HEK293 (cell line): ENCODE data around the gene CAMK1G.

ENCODE experiments used
- CTCF ChIA-PET: fragments of 350-600 bp; formaldehyde crosslinking; extraction: SDS; loops from one replicate; lab custom pipeline; 2021; ENCODE audit warnings: antibody characterized with exemption; lab: Yijun Ruan, JAX
- POLR2A ChIA-PET: fragments of 300-600 bp; formaldehyde crosslinking; extraction: SDS; loops from one replicate; lab custom pipeline; 2020; ENCODE audit warnings: antibody characterized with exemption, inconsistent platforms; lab: Yijun Ruan, JAX
- H3K27ac ChIP-seq: fragments of 200-500 bp; sonication (Bioruptor generic); 2 replicates; pipeline ENCODE4 v1.5.1; 2014; ENCODE audit warnings: low read depth, low read length, control low read depth, inconsistent platforms; ENCODE audit errors: extremely low read depth
- H3K36me3 ChIP-seq, 2 experiments: fragments of 200-500 bp in 1 of 2; sonication (Bioruptor generic) in 1 of 2; 1 replicate in 1 of 2; 2 replicates in 1 of 2; pipeline ENCODE4 v1.5.1; 2014 to 2017; ENCODE audit warnings: inconsistent platforms in 2 of 2, low read length in 2 of 2; ENCODE audit not compliant: control insufficient read depth in 2 of 2, insufficient read depth in 1 of 2
- H3K4me1 ChIP-seq: fragments of 200-500 bp; sonication (Bioruptor generic); 2 replicates; pipeline ENCODE4 v1.5.1; 2014; ENCODE audit warnings: mild to moderate bottlenecking, low read length, inconsistent platforms; ENCODE audit not compliant: control insufficient read depth, insufficient read depth
- H3K4me3 ChIP-seq: 2 replicates; pipeline ENCODE4 v1.5.1; 2011; ENCODE audit warnings: low read depth, mild to moderate bottlenecking, control low read depth, low read length, moderate library complexity
- H3K9me3 ChIP-seq: fragments of 200-500 bp; sonication (Bioruptor generic); 2 replicates; pipeline ENCODE4 v1.5.1; 2014; ENCODE audit warnings: low read depth, low read length, inconsistent platforms; ENCODE audit not compliant: control insufficient read depth, insufficient read depth
- EGR2 ChIP-seq: fragments of 450-650 bp; formaldehyde crosslinking; IDR thresholded peaks from 2 replicates; pipeline ENCODE4 v1.5.1; 2016; ENCODE audit warnings: low read depth, missing biosample characterization, missing genetic modification characterization
- GLIS1 ChIP-seq: fragments of 450-650 bp; formaldehyde crosslinking; IDR thresholded peaks from 2 replicates; pipeline ENCODE4 v1.5.1; 2016; ENCODE audit warnings: missing biosample characterization, missing genetic modification characterization
- SCRT2 ChIP-seq: fragments of 450-650 bp; formaldehyde crosslinking; IDR thresholded peaks from 2 replicates; pipeline ENCODE4 v1.5.1; 2016; ENCODE audit warnings: missing biosample characterization, missing genetic modification characterization
- ZBTB17 ChIP-seq: fragments of 450-650 bp; formaldehyde crosslinking; IDR thresholded peaks from 2 replicates; pipeline ENCODE4 v1.5.1; 2016; ENCODE audit warnings: missing biosample characterization, missing genetic modification characterization
- ZBTB8A ChIP-seq: fragments of 450-650 bp; formaldehyde crosslinking; IDR thresholded peaks from 2 replicates; pipeline ENCODE4 v1.5.1; 2016; ENCODE audit warnings: missing biosample characterization, missing genetic modification characterization
- ZFHX2 ChIP-seq: fragments of 450-650 bp; formaldehyde crosslinking; conservative IDR thresholded peaks from 2 replicates; pipeline ENCODE4 v1.5.1; 2016; ENCODE audit warnings: missing biosample characterization, missing genetic modification characterization
- ZNF169 ChIP-seq: fragments of 450-650 bp; formaldehyde crosslinking; IDR thresholded peaks from 2 replicates; pipeline ENCODE4 v1.5.1; 2016; ENCODE audit warnings: missing biosample characterization, missing genetic modification characterization
- ZNF23 ChIP-seq: fragments of 450-650 bp; formaldehyde crosslinking; IDR thresholded peaks from 2 replicates; pipeline ENCODE4 v1.5.1; 2016; ENCODE audit warnings: missing biosample characterization, missing genetic modification characterization, borderline replicate concordance
- ZNF292 ChIP-seq: fragments of 450-650 bp; formaldehyde crosslinking; IDR thresholded peaks from 2 replicates; pipeline ENCODE4 v1.5.1; 2016; ENCODE audit warnings: low read depth, missing biosample characterization, missing genetic modification characterization, borderline replicate concordance
- ZNF391 ChIP-seq: fragments of 450-650 bp; formaldehyde crosslinking; IDR thresholded peaks from 2 replicates; pipeline ENCODE4 v1.5.1; 2016; ENCODE audit warnings: low read depth, missing biosample characterization, missing genetic modification characterization, borderline replicate concordance
- ZNF654 ChIP-seq: fragments of 450-650 bp; formaldehyde crosslinking; IDR thresholded peaks from 2 replicates; pipeline ENCODE4 v1.5.1; 2016; ENCODE audit warnings: low read depth, missing biosample characterization, missing genetic modification characterization
- TF ChIP-seq, protein P1 (sequence below): fragments of 450-650 bp; formaldehyde crosslinking; IDR thresholded peaks from 2 replicates; pipeline ENCODE4 v1.5.1; 2017; ENCODE audit warnings: missing biosample characterization, mild to moderate bottlenecking, missing genetic modification characterization, moderate library complexity
- TF ChIP-seq, protein P2 (sequence below): fragments of 450-650 bp; formaldehyde crosslinking; IDR thresholded peaks from 2 replicates; pipeline ENCODE4 v1.5.1; 2016; ENCODE audit warnings: missing biosample characterization, missing genetic modification characterization
- TF ChIP-seq, protein P3 (sequence below): fragments of 450-650 bp; formaldehyde crosslinking; IDR thresholded peaks from 2 replicates; pipeline ENCODE4 v1.5.1; 2016; ENCODE audit warnings: missing biosample characterization, missing genetic modification characterization
- TF ChIP-seq, protein P4 (sequence below): fragments of 450-650 bp; formaldehyde crosslinking; IDR thresholded peaks from 2 replicates; pipeline ENCODE4 v1.5.1; 2017; ENCODE audit warnings: missing biosample characterization, missing genetic modification characterization
- TF ChIP-seq, protein P5 (sequence below): fragments of 450-650 bp; IDR thresholded peaks from 2 replicates; pipeline ENCODE4 v1.5.1; 2018; ENCODE audit warnings: missing biosample characterization, missing genetic modification characterization

CAMK1G gene

DNA sequence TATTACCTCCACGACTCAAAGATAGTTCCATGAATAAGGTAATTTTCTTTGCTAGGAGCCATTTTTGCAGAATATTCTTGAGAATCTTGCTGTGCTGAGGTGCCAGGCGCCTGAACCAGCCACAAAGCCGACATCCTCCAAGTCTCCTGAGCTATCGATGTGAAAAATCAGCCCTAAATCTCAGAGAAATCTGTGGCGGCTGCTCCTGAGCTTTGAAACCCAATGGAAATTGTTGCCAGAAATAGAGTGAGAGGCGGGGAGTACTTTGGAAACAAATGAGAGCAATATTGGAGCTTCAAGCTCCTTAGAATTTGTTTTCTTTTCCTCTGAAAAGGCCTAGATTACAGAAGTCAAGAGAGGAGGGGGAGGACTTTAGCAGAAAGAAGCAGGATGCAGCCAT, 6.3 kb downstream of the CAMK1G start:
- CTCF ChIA-PET = interaction anchor here (0.6 to 4.0 kb wide), 28 partner anchors 9 to 926 kb away, joined by 3 to 46 read pairs (median 5); partner anchors contain the start of gene HSD11B1
- Histone ChIP-seq H3K4me1 (no peaks in the 10 kb centered on the region), H3K27ac (no peak overlapping the region), H3K9me3 (no peaks in the 10 kb centered on the region), H3K36me3 (no peaks in the 10 kb centered on the region), H3K4me3 (no peak overlapping the region)
- TF ChIP-seq ZNF23 (tag by site-specific recombination) (no peak), SCRT2 (no peak)
- POLR2A ChIA-PET = no interaction called here

DNA sequence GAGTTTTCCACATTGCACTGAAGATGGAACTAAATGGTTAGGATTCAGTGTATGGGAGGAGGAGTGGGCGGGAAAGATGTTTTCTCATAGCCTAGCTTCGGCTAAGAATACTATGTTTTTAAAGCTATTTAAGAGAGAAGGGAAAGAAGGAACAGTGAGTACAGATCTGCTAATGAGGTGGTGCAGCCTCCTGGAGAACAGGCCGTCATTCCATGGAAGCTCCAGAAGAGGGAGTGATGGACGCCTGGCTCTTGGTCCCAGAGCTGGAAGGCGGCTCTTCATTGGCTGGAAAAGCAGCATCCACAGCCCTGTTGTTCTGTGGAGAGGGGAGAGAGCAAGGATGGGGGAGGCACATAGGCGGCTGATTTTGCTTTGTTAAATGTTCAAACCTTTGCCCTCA, 6.9 kb downstream of the CAMK1G start:
- Histone ChIP-seq H3K36me3 (no peaks in the 10 kb centered on the region), H3K27ac (no peak overlapping the region), H3K4me3 (no peak overlapping the region), H3K4me1 (no peaks in the 10 kb centered on the region), H3K9me3 (no peaks in the 10 kb centered on the region)
- POLR2A ChIA-PET = no interaction called here
- TF ChIP-seq, protein P1, sequence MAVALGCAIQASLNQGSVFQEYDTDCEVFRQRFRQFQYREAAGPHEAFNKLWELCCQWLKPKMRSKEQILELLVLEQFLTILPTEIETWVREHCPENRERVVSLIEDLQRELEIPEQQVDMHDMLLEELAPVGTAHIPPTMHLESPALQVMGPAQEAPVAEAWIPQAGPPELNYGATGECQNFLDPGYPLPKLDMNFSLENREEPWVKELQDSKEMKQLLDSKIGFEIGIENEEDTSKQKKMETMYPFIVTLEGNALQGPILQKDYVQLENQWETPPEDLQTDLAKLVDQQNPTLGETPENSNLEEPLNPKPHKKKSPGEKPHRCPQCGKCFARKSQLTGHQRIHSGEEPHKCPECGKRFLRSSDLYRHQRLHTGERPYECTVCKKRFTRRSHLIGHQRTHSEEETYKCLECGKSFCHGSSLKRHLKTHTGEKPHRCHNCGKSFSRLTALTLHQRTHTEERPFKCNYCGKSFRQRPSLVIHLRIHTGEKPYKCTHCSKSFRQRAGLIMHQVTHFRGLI (tag by site-specific recombination) = no peak
- no peak for TF ChIP-seq ZNF391 (tag by site-specific recombination)
- no peak for TF ChIP-seq GLIS1 (tag by site-specific recombination)
- 0 out of 2 replicates have a peak, but pooled peaks have one; percentile 14 for TF ChIP-seq ZNF654 (tag by site-specific recombination)
- TF ChIP-seq ZBTB8A (tag by site-specific recombination) = no peak
- TF ChIP-seq, protein P2, sequence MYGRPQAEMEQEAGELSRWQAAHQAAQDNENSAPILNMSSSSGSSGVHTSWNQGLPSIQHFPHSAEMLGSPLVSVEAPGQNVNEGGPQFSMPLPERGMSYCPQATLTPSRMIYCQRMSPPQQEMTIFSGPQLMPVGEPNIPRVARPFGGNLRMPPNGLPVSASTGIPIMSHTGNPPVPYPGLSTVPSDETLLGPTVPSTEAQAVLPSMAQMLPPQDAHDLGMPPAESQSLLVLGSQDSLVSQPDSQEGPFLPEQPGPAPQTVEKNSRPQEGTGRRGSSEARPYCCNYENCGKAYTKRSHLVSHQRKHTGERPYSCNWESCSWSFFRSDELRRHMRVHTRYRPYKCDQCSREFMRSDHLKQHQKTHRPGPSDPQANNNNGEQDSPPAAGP = no peak
- CTCF ChIA-PET = interaction anchor here (0.6 to 4.0 kb wide), 31 partner anchors 9 to 927 kb away, joined by 3 to 46 read pairs (median 5); partner anchors contain the start of gene HSD11B1

DNA sequence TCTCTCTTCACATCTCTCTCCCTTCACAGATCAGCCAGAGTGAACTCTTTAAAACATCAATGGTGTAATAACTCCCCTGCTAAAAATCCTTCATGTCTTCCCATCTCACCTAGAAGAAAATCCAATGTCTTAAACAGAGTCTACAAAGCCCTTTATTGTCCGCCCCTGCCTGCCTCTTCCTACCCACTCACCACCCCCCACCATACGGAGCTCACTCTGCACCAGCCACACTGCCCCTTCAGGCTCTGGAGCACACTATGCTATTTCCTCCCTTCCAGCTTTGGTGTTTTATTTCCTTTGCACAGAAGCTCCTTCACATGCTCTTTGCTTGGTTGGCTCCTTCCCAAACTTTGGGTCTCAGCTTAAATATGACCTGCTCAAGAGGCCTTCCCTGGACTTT, 10.2 kb downstream of the CAMK1G start:
- ChIA-PET POLR2A (no interaction called here), CTCF (interaction anchor here (0.7 to 2.7 kb wide), 5 partner anchors 8 to 155 kb away, joined by 3 to 12 read pairs (median 4); no protein-coding TSS in a partner anchor)
- H3K27ac ChIP-seq = no peak overlapping the region
- no peak overlapping the region for H3K4me3 ChIP-seq
- no peaks in the 10 kb centered on the region for H3K9me3 ChIP-seq
- no peaks in the 10 kb centered on the region for H3K36me3 ChIP-seq
- H3K4me1 ChIP-seq = no peaks in the 10 kb centered on the region
- TF ChIP-seq, protein P3, sequence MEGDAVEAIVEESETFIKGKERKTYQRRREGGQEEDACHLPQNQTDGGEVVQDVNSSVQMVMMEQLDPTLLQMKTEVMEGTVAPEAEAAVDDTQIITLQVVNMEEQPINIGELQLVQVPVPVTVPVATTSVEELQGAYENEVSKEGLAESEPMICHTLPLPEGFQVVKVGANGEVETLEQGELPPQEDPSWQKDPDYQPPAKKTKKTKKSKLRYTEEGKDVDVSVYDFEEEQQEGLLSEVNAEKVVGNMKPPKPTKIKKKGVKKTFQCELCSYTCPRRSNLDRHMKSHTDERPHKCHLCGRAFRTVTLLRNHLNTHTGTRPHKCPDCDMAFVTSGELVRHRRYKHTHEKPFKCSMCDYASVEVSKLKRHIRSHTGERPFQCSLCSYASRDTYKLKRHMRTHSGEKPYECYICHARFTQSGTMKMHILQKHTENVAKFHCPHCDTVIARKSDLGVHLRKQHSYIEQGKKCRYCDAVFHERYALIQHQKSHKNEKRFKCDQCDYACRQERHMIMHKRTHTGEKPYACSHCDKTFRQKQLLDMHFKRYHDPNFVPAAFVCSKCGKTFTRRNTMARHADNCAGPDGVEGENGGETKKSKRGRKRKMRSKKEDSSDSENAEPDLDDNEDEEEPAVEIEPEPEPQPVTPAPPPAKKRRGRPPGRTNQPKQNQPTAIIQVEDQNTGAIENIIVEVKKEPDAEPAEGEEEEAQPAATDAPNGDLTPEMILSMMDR = 0 out of 2 replicates have a peak, but pooled peaks have one; percentile 16
- TF ChIP-seq, protein P4, sequence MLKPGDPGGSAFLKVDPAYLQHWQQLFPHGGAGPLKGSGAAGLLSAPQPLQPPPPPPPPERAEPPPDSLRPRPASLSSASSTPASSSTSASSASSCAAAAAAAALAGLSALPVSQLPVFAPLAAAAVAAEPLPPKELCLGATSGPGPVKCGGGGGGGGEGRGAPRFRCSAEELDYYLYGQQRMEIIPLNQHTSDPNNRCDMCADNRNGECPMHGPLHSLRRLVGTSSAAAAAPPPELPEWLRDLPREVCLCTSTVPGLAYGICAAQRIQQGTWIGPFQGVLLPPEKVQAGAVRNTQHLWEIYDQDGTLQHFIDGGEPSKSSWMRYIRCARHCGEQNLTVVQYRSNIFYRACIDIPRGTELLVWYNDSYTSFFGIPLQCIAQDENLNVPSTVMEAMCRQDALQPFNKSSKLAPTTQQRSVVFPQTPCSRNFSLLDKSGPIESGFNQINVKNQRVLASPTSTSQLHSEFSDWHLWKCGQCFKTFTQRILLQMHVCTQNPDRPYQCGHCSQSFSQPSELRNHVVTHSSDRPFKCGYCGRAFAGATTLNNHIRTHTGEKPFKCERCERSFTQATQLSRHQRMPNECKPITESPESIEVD = no peak
- TF ChIP-seq ZBTB17 (no peak), ZFHX2 (tag by site-specific recombination) (peak; percentile 73), ZBTB8A (tag by site-specific recombination) (no peak), ZNF169 (tag by site-specific recombination) (no peak), ZNF292 (tag by site-specific recombination) (no peak), EGR2 (peak; percentile 89)
- TF ChIP-seq, protein P5, sequence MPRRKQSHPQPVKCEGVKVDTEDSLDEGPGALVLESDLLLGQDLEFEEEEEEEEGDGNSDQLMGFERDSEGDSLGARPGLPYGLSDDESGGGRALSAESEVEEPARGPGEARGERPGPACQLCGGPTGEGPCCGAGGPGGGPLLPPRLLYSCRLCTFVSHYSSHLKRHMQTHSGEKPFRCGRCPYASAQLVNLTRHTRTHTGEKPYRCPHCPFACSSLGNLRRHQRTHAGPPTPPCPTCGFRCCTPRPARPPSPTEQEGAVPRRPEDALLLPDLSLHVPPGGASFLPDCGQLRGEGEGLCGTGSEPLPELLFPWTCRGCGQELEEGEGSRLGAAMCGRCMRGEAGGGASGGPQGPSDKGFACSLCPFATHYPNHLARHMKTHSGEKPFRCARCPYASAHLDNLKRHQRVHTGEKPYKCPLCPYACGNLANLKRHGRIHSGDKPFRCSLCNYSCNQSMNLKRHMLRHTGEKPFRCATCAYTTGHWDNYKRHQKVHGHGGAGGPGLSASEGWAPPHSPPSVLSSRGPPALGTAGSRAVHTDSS = no peak
